Measurements from ENCODE around the gene ARFGAP2.

The ARFGAP2 gene

DNA sequence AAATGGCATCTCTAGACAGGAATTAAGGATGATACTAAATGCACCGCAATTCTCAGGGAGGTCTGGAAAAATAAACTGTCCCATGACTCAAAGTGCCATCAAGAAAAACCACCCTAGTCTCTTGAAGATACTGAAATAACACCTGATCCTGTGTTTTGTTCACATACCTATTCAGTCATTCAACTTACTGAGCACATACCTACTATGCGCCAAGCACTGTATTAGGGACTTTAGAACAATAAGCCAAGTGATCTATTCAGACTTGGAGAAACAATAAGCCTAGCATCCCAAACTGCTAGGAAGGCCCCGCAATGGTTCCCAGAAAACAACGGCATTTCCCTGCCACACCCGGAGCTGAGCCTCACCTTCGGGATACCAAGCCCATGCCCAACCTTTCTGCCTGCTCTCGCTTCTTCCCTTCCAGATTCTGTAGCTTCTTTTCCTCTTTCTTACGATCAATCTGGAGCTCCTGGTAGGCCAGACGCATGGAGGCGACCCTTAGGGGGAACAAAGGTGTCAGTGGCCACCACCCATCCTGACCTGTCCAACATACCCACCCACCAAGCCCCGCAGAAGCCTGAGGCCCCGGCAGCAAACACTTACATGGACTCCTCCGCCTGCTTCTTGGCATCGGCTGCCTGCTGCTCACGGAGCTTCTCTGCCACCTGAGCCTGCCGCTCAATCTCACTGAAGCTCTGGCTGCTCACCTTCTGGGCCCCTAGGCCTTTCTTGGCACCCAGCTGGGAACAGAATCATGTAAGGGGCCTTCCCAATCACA, 5.4 kb downstream of the ARFGAP2 start:
- no peak for DNase-seq (ENCODE audit: low read depth, low spot score)

DNA sequence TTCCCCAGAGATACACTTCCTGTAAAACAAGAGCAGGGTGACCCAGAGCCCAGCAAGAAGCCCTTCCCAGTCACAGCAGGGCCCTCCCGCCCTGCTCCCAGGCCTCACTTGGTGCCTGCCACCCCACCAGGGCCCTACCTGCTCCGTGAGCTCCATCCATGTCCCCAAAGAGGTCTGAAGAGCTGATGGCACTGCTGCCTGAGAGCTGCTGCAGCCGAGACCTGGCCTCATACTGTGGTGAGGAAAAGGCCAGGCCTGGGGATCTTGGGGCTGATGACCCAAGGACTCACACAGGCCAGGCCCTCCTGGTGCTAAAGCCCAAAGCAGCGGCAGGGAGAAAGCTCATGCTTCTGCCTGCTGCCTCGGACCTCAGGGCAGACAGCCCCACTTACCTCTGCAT, 10.3 kb downstream of the ARFGAP2 start:
- no peak for DNase-seq (ENCODE audit: low read depth, low spot score)

DNA sequence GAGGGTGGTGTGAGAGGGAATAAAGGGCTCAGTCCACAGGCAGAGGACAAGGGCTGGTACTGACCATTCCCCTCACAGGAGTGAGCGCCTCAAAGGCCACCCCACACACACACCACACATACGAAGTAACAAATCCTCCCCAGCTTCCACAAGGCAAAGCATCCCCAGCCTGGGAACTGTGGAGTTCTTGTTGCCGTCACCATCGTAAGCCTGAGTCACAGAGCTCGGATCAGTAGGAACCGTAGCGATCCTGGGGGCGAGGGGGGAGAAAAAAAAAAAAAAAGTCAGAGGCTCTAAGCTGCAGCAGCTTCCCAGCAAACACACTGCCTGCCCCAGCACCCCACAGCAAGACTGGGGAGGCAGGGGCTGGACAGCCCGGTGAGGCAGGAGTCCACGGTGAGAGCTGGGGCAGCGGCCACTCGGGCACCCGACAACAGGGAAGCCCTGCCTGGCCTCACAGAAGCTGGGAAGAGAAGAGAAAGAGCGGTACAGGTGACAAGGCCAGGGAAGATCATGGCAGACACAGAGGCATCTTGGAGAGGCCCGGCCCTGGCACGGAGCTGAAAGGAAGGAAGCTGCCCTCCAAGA, 11.3 kb downstream of the ARFGAP2 start:
- no peak for DNase-seq (ENCODE audit: low read depth, low spot score)

DNA sequence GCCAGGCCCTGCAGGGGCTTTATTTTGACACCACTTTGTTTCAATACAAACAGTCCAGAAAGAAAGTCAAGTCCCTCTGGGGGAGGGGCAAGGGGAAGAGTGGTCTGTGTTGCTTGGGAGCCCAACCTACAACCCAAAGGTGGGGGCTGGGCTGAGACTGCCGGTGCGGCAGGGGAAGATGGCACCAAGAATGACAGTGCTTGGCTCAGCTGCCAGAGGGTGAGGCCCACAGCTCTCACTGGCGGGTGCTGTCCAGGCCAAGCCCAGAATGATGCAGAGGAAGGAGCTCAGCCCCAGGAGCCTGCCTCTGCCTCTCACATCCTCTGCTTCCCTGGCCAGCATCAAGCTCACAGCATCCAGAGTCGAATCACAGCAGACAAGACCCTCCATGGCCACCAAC, 12.4 kb downstream of the ARFGAP2 start:
- no peak for DNase-seq (ENCODE audit: low read depth, low spot score)

DNA sequence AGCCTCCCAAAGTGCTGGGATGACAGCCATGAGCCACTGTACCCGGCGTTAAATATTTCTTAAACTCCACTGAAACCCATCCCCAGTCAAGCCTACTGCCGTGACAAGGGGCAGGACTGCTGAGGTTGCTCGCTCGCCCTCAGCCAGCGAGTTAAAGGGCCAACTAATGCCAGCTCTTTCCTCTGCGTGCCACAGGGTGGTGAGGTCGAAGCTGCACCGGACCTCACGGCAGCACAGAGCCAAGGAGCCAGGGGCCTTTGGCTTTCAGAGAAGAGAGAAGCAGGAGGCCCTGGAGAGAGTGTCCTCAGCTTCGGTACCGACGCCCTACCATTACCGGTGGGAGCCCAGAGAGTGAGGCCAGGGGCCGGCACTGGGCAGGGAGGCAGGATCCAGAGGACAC, 12.8 kb downstream of the ARFGAP2 start:
- no peak for DNase-seq (ENCODE audit: low read depth, low spot score)

DNA sequence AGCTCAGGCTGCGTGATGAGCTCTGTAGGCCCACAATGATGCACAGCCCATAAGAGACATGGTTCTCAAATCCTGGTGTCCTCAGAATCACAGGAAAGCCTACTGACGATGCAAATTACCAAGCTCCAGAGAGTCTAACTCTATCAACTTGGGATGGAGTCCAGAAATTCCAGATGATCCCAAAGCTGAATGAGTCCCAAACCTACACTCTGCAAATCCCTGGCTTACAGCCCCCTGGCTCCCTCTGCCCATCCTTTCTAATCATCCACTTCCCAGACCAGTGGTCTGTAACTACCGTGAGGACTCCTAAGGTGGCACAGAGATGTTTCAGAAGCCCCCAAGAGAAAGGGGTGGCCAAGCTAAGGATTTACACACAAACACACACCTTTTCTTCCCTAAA, 13.5 kb downstream of the ARFGAP2 start:
- DNase-seq (ENCODE audit: low read depth, low spot score): no peak

DNA sequence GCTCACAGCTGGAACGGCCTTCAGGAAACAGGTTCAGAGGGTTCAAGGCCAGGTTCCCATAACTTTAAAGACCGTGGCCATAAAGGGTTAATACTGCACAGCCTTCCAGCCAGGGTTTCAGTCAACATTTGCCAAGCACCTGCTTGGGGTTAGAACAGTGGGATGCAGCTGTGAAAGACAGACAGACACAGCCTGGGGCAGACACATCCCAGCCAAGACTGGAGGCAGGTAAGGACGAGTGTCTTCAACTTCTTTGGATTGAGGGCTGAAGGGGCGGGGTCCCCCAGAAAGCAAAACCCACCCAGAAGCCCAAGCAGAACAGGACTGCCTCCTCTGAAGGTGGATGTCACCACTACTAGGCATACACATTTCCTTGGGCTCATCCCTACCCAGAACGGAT, 14.3 kb downstream of the ARFGAP2 start:
- DNase-seq (ENCODE audit: low read depth, low spot score): no peak

DNA sequence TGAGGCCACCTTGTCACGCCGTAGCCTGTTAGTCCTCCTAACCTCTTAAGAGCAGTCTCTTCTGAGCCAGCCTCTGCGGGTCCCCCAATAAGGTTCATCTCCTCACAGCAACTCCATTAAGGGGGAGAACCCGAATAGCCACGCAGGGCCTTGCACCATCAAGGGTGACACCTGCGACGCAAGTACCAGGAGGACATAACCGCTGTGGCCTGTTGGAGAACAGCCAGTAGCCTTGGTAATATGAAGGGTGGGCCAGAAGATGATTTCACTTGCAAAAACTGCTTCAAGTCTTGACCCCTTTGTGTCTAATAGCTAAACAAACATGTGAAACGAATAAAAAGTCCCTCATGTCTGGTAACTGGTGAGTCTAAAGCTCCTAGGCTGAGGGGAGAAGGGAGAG, 14.8 kb downstream of the ARFGAP2 start:
- DNase-seq (ENCODE audit: low read depth, low spot score): no peak

DNA sequence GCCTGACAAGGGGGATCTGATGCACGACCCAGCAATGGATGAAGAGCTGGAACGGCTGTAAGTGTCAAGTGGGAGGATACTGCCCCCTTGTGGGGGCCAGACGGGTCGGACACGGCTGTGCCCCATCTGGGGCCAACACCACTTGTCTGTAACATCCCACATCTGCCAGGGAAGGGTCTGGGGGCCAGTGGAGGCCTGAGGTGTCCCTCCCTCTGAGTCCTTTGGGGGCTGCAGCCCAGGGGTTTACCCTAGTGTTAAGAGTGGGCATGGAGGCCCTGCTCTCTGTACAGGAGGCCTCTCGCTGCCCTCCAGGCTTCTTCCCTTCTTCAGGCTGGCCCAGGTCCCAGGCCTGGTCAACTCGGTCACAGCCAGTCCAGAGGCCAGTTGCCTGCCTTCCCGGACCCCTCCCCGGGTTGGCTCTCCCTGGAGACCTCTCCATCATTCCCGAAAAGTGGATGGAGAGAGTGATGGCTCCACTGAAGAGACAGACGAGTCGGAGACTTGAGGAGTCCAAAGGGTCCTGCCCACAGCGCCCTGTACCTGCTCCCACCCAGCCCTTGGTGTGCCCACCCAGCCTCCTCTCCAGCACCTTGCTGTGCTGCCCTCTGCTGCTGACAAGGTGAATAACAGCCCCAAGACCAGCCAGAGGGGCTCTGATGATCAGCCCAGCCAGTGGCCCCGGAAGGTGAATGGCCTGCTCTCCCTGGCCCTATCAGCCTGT, 15.4 kb downstream of the ARFGAP2 start:
- no peak for DNase-seq (ENCODE audit: low read depth, low spot score)

DNA sequence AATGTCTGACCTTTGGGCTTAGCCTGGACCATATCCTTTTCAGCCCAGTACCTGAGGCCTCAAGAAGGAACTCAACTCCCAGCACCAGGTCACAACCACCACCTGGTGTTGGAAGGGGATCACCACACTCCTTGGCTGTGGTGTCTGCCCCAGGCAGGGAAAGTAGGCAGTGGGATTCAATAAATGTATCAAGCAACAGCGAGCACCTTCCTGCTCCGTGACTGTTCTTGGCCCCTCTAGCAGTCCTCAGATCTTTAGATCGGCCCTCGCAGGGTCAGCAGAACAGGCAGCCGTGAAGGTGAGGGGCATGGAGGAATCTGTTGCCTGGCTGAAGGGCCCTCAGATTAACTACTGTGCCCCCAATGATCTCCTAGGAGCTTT, 15.9 kb downstream of the ARFGAP2 start:
- no peak for DNase-seq (ENCODE audit: low read depth, low spot score)

DNA sequence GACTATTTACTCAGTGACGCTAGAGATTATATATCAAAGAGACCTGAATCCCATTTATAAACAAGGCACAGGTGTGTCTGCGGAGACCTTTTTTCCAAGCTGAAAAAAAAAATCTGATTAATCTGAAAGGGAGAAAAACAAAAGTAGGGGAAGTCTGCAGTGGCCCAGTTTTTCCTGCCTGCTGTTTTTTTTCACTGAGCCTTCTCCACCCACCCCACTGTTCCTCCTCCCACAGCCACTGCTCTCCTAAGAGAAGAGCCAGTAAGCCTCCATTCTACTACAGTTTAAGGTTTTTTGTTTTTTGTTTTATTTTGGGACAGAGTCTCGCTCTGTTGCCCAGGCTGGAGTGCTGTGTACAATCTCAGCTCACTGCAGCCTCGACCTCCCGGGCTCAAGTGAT, 18.4 kb downstream of the ARFGAP2 start:
- DNase-seq (ENCODE audit: low read depth, low spot score): no peak

DNA sequence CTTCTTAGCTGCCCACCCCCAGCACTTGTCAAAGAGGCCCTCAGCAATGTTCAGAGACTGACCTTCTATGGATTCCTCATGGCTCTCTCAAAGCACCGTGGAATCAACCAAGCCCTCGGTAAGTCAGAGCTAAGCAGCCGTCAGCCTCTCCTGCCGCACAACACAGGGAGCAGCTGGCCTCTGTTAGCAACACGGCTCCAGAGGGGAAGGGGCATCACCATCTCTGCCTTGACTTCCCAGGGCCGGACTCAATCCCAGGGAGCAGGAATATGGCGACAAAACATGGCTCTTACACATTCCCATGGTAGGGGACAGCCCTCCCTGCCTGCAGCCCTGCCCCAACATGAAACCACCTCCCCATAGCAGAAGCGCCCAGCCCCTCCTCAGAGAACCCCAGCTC, 18.9 kb downstream of the ARFGAP2 start:
- DNase-seq (ENCODE audit: low read depth, low spot score): no peak

DNA sequence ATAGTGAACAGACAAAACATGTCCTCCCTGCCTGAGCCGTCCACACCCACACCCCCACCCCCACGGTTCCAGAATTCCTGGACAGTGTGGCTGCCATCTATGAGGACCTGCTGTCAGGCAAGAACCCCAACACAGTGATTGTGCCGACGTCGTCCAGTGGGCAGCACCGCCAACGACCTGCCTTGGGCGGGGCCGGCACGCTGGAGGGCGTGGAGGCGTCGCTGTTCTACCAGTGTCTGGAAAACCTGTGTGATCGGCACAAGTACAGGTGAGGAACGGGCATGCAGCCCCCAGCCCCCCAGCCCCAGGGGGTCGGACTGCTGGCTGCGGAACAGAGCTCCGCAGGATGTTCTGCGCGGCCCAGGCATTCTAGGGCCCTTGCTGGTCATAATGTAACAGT, 19.7 kb downstream of the ARFGAP2 start:
- no peak for DNase-seq (ENCODE audit: low read depth, low spot score)

DNA sequence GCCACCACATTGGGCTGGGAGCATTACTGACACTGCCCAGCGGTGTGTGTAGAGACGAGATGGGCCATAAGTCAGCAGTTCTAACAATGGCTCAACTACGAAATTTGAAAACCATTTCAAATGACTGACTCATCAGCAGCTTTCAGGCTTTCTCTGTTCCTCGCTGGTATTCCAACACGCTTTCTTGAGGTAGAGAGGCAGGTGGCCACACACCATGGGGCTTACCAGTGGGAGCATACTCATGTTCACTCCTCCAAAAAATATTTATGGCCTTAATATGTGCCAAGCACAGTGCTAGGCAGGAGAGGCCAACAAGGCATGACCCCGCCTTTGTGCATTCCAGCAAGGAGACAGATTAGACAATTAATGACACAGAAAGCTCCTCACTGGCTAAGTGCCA, 20.3 kb downstream of the ARFGAP2 start:
- DNase-seq (ENCODE audit: low read depth, low spot score): no peak

DNA sequence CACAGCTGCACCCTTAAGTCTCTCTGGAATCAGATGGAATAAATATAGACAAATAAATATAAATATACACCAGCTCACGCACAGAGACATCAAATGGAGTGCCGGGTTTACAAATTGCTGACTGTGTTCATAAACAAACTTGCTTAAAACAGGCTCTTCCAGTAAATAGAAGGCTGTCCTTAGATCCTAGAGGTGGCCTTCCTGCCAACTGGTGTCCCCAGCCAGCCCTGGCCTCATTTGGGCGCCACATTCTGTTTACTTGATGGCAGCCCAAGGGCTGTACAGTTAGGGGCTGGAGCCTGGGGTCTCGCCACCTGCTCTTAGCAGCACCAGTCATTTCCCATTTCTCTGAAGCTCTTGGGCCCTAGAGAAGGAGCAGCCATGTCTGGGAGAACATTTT, 20.8 kb downstream of the ARFGAP2 start:
- DNase-seq (ENCODE audit: low read depth, low spot score): no peak

DNA sequence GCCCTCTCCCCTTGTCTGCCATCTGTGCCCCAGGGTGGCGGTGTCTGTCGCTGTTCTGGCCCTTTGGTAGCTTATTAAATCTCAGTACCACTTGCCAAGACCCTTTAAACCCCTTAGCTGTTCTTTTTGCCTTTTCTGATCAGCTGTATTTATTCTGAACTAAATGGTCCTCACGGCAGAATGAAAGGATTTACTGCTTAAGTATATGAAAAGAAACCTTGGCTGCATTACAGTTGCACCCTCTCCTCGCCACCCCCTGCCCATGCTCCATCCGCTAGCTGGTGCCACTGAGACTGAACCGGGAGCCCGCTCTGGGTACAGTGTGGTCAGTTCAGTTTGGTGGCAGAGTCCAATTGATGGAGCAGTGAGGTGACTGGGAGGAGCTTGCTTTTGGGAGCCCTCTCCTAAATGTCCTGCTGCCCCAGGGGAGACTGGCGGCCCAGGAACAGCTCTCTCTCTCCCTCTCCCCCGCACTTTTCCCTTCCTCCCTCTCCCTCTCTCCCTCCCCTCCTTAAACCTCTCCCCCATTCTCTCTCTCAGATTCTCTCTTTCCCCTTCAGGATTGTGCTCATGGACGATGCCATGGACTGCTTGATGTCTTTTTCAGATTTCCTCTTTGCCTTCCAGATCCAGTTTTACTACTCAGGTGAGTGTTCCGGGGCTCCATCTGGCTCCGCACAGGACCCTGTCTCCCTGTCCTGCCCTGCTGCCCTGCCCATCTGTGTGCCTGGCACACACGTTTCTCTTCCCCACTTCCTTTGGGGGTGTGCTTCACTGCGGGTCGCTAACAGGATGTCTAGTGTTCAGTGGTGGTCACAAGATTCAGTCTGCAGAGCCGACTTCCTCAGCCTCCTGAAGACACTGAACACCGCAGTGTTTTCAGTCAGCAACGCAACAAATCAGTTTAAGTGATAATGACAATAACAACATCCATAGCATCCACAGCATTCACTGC, 21.8 kb downstream of the ARFGAP2 start:
- no peak for DNase-seq (ENCODE audit: low read depth, low spot score)

DNA sequence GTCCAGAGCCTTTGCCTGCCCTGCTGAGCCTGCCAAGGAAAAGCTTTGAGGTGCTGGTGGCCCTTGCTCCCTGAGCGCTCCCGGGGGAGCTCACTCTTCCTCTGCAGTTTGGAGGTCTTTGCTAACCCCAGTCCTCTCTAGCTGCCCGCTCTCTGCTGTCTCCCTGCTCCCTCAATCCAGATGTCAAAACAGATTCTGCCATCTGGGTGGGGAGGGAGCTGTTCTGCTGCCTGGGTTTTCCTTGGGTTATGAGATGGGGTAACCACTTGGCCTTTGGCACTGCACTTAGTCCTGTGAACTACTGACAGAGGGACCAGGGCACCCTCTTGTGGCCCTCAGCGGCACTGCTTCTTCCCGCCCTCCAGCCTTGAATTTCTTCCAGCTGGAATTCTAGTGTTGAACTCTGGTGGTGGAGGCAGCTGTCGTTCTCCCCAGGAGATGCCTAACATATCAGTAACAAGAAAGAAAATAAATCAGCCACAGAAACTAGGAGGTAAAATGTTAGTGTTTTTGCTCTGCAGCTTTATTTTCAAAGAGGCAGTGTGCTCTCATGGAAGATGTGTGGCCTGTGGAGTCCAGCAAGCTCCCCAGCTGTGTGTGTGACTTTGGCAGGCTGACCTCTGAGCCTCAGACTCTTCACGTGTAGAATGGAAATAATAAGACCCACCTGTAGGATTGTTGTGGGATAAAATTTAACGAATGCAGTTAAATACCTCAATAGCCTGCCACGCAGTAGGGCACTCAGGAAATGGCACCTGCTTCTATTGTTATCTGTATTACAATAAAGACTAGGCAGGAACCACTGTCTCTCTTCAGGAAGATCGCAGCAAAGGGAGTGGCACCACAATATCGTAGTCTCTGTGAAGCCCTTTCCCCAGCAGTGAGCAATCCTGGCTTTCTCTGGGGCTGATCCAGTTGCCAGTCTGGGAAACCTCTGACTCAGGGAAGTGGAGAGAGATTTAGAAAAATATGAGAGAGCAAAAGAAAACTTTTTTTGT, 23.4 kb downstream of the ARFGAP2 start:
- no peak for DNase-seq (ENCODE audit: low read depth, low spot score)

DNA sequence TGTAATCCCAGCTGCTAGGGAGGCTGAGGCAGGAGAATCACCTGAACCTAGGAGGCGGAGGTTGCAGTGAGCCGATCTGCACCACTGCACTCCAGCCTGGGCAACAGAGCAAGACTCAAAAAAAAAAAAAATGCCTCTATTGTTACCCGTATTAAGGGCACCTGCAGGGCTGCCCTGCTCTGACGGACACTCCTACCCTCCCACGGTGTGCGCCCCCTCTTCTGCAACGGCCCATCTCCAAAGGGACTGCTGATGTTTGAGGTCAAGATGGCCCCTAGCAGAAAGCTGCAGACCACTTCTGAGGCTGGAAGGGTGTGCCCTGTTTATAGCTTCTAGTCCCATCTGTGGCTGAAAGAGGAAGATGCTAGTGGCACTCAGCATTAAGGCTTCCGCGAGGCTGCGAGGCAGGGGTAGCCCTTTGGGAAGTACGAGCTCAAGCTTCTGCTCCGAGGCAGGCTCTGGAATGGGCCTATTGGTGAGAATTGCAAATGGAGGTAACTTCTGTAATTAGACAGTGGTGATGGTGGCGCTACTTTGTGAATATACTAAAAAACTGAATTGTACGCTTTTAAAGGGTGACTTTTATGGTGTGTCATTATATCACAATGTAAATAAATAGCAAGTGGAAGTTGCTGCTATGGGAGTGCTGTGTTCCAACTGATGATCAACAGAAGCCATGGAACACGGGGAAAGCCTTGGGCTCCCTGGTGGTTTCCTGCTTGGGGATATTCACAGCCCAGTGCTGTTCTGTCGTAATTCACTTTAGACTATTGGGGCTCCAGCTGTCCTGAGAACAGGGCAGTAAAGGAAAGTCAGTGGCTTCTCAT, 24.3 kb downstream of the ARFGAP2 start:
- DNase-seq (ENCODE audit: low read depth, low spot score): no peak

DNA sequence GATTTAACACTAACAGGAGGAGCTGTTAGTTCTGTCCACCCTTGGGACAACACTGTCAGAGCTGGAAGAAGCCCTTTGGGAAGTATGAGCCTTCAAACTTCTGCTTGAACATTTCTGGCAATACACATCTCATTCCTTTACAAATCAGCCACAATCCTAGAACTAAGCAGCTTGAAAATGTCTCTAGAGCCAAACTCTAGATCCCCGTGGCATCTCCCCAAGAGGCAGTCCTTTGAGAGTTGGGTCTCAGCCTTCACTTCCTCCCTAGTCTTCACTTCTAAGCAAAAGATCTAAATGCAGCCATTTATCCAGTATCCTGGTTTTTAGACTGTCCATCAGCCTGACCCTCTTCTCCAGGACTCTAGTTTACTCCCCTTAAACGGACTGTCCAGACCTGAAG, 26.9 kb downstream of the ARFGAP2 start:
- no peak for DNase-seq (ENCODE audit: low read depth, low spot score)
